ENCODE measurements around the gene RTN4R.
"Not testable (repeated sequence)": the region's sequence is repeated elsewhere in the genome, so short reads cannot be mapped to it uniquely, and the experiment has no call there.

The RTN4R gene

GRCh38 chr22:20268279-20269012 is at the start of gene RTN4R:
TSS of gene RTN4R (minus strand) at chr22:20268318. CDS start at chr22:20268092, 226 bp downstream.
- in situ Hi-C loops (cut with MboI; ENCODE audit: low sequenced_read_pairs): no loop called here

GRCh38 chr22:20317402-20318042 is 49.4 kb upstream of the RTN4R start:
- in situ Hi-C loops (cut with MboI; ENCODE audit: low sequenced_read_pairs): not testable (repeated sequence)

GRCh38 chr22:20316844-20317401 is 48.8 kb upstream of the RTN4R start:
- in situ Hi-C loops (cut with MboI; ENCODE audit: low sequenced_read_pairs): no loop called here

DNA sequence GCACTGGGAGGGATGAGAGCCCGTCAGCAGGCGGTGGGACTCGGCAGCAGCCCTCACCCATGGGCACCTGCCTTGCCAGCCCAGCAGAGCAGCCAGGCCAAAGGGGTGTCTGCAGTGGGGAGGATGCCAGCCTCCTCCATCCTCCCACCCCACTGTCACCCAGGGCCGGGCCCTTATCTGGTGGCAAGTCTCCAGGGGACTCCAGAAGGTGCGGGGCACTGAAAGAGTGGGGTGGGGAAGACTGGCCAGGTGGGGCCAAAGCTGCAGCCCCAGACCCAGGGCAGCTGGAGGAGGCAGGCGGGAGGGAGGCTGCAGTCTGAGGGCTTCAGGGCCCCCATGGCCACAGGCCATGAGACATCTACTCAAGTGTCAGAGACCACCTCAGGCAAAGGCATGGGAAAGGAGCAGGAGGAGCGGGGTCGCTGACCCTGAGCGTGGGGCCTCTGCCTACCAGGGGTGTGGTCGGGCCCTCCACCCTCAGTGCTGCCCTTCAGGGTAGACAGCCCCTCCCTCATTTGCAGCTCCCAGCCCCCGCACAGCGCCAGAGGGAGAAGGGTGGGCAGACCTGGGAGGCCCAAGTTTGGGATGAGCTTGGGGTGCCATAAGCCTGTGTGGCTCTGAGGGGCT is 48.2 kb upstream of the RTN4R start:
- in situ Hi-C loops (cut with MboI; ENCODE audit: low sequenced_read_pairs): no loop called here

DNA sequence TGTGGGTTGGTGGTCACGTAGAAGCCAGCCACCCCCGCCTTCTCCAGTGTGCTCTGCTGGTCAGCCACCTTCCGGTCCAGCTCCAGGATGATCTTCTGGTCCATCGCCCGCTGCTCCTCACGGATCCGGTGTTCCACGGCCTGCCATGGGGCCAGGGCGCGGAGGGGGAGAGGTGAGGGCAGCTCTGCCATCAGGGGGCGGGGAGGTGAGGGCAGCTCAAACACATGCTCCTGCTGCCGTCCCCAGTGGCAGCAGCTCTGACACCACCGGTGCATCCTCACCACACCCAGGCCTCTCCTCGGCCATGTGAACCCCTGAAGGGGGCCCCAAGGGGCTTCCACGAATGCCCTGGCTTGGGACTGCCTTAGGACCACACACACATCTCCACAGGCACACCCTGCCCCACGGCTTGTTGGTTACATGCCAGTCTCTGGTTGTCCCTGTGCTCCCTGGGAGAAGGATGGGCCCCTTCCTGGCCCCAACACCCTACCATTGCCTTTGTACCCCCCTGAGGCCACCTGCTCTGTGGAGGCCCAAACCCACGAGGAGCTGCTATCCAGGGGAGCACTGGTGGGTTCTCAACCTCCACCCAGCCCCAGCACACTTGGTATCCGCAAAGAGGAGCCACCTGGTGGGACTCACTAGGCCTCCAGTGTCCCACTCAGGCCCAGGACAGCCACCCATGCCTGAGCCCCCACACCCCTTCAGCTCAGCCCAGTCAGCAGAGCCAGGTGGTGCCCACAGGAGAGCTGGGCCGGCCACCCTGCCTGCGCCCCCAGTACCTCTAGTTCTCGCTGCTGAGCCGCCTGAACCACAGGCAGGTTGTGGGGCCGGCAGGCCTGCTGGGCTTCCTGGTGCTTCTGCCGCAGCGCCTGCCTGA is 47.5 kb upstream of the RTN4R start:
- in situ Hi-C loops (cut with MboI; ENCODE audit: low sequenced_read_pairs): no loop called here

GRCh38 chr22:20314741-20315336 is 46.7 kb upstream of the RTN4R start:
- in situ Hi-C loops (cut with MboI; ENCODE audit: low sequenced_read_pairs): not testable (repeated sequence)

- in situ Hi-C loops (cut with MboI; ENCODE audit: low sequenced_read_pairs): not testable (repeated sequence)
Observed at GRCh38 chr22:20314206-20314605, 46.1 kb upstream of the RTN4R start.

GRCh38 chr22:20313306-20314077 is 45.4 kb upstream of the RTN4R start:
- in situ Hi-C loops (cut with MboI; ENCODE audit: low sequenced_read_pairs): not testable (repeated sequence)

- in situ Hi-C loops (cut with MboI; ENCODE audit: low sequenced_read_pairs): no loop called here
Observed at GRCh38 chr22:20312396-20313191, 44.5 kb upstream of the RTN4R start.

DNA sequence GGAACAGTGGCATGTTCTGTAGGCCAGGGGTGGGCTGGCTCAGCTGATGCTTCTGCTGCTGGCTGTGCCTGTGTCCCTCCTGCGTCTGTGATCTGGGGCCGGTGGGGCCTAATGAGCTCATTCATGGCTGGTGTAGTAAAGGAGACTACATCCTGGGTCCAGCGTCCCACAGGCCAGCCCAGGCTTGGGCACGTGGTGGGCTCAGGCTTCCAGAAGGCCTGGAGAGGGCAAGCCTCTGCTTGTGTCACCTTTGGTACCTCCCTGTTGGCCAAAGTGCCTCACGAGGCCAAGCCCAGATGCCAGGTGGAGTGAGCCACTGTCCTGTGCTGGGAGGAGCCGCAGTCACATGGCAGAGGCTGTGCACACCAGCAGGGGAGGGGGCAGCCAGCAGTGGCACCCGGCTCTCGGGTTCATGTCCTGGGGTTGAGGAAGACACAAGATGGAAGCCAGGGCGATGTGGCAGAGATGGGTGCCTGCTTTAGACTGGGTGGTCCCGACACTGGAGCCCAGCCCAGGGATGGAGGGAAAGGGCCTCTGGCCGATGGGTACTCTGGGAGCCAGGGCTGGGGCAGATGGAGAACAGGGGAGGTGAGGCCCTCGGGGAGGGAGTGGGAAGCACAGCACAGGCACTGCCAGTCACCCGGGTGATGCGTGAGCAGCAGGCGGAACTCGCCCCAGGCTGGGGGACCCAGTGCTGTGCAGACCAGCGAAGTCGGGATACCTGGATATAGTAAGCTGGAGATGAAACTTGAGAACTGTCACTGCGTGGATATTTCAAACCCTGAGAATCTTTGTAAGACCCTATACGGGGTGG is 43.3 kb upstream of the RTN4R start:
- in situ Hi-C loops (cut with MboI; ENCODE audit: low sequenced_read_pairs): not testable (repeated sequence)

GRCh38 chr22:20310773-20311172 is 42.7 kb upstream of the RTN4R start:
- in situ Hi-C loops (cut with MboI; ENCODE audit: low sequenced_read_pairs): not testable (repeated sequence)

- in situ Hi-C loops (cut with MboI; ENCODE audit: low sequenced_read_pairs): not testable (repeated sequence)
Observed at GRCh38 chr22:20310180-20310579, 42.1 kb upstream of the RTN4R start.

DNA sequence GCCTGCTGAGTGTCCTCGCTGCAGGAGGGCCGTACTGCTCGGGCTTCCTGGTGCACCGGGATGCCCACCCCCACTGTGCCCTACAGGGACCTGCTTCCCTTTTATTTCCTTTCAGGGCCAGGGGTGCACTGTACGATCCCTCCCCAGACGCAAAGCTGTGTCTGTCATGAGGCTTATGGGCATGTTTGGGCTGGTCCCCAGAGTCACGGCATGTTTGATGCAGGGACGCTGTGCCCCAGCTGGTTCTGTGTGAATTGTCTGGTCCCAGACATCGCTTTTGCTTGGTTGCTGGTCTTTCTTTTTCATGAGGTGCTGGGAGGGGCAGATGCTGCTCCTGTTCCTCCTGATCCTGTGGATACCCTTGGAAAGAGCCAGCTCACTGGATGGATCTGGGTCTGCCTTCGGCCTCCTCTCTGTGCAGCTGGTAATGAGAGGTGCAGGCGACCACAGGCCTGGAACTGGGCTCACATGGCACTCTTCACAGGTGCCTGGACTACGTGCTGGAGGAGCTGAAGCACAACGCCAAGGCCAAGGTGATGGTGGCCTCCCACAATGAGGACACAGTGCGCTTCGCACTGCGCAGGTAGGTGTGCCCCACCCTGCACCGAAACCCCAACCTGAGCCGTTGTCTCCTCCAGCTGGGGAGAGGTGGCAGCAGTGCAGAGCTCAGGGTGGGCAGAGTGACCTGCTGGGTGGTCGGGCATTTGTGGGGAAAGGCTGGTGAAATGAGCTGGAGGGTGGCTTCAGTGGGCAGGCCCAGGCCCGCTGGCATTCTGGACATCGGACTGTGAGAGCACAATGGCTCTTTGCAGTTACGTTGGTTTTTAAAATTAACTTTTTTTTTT is 40.9 kb upstream of the RTN4R start:
- in situ Hi-C loops (cut with MboI; ENCODE audit: low sequenced_read_pairs): not testable (repeated sequence)

- in situ Hi-C loops (cut with MboI; ENCODE audit: low sequenced_read_pairs): not testable (repeated sequence)
Observed at GRCh38 chr22:20307448-20308447, 39.6 kb upstream of the RTN4R start.

GRCh38 chr22:20306646-20307447 is 38.7 kb upstream of the RTN4R start:
- in situ Hi-C loops (cut with MboI; ENCODE audit: low sequenced_read_pairs): not testable (repeated sequence)

Data from hTERT RPE-1 (cell line).